Activated effector memory CD4-positive, alpha-beta T cell treated with Interleukin-2 at 50 U/mL for 16 hours (primary cell): ENCODE data around the gene LEFTY2.
"Not testable (repeated sequence)": the region's sequence is repeated elsewhere in the genome, so short reads cannot be mapped to it uniquely, and the experiment has no call there.

Source experiments
- DNase-seq: peaks from one replicate; pipeline ENCODE4 v3.0.0-alpha.2; 2020

Gene LEFTY2

DNA sequence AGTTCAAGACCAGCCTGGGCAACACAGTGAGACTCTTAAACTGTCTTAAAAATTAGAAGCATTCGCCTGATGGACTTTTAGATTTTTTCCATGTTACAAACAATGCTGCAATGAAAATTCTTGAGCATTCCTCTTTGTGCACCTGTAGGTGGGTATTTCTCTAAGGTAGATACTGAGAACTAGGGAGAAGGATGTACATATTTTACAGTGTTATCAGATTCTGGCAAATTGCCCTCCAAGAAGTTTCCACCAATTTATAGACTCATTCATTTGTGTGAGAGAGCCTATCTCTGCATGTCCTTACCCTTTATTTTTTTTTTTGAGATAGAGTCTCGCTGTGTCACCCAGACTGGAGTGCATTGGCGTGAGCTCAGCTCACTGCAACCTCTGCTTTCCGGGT, 12.3 kb upstream of the LEFTY2 start:
- DNase-seq = no peak

DNA sequence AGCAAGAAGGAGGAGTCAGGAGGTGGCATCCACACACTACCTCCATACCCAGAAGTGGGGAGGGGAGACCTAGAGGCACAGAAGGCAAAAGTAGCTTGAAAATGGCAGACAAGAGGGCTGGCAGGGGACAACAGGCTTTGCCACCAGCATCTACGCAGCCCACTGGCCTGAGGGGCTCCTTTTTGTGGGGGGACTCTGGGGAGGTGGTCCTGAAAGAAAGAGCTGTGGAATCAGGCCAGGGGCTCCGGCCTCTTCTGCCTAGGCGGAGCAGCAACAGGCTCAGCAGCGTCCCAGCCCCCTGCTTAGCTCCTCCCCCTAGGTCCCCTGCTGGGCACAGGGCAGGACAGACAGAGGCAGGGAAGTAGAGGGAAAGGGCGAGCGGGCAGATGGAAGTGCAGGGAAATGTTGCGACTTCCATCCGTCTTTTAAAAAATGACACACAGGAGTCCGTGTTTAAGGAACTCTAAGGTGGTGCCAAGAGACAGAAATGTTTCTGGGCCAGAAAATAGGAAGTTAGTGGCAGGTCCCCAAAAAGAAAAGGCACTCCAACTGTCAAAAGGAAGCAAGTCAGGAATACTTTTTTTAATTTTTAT, 10.0 kb upstream of the LEFTY2 start:
- DNase-seq = no peak

GRCh38 chr1:225949041-225949440, 8.0 kb upstream of the LEFTY2 start:
- DNase-seq = no peak

GRCh38 chr1:225946803-225947202, 5.8 kb upstream of the LEFTY2 start:
- no peak for DNase-seq

- DNase-seq = no peak
These were observed 5.1 kb upstream of the LEFTY2 start for GRCh38 chr1:225946082-225946620.

DNA sequence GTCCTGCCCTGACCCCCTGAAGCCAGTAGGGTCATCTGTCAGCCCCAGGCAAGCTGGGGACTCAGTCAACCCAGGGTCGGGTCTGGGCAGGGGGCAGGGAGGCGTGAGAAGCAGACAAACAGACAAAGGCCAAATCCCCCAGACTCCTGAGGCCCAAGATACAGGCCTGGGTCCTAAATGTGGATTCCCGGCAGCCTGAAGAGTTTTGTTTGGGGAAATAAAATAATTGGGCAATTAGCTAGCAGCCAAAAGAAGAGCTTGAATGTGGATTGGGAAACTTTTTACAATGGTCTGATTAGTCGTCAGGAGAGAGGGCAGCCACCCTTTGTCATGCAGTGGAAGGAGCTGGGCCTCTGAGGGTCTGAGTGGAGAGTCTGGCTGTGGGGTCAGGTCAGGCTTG, 4.5 kb upstream of the LEFTY2 start:
- no peak for DNase-seq

- no peak for DNase-seq
These were observed 3.9 kb upstream of the LEFTY2 start for GRCh38 chr1:225944951-225945350.

GRCh38 chr1:225944387-225944786, 3.4 kb upstream of the LEFTY2 start:
- DNase-seq = no peak

- DNase-seq = no peak
These were observed 2.6 kb upstream of the LEFTY2 start for GRCh38 chr1:225943582-225943981.

DNA sequence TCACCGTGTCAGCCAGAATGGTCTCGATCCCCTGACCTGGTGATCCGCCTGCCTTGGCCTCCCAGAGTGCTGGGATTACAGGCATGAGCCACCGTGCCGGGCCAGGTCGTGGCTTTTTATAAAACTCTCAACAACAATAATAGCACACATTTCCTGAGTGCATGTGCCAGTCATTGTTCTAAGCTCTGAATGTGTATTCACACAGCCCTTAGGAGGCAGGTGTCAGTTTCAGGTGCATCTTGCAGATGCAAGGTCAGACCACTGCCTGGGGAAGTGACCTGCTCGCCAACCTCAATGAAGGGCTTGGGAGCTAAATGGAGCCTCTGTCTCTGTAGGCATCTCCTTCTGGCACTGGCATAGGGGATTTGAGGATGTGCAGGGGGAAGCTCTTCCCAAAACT, 1.6 kb upstream of the LEFTY2 start:
- no peak for DNase-seq

DNA sequence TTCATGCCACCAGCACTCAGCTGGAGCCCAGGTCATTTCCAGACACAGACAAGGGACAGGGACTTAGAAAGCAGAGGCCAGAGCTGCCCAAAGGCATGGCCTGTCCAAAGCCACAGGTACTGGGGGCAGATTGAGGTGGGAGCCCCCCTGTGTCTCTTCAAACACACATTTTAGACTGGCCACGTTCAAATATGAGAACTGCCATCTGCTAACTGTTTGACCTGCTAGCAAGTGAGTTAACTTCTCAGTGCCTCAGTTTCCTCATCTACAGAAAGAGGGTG, 862 bp upstream of the LEFTY2 start:
- DNase-seq = no peak

DNA sequence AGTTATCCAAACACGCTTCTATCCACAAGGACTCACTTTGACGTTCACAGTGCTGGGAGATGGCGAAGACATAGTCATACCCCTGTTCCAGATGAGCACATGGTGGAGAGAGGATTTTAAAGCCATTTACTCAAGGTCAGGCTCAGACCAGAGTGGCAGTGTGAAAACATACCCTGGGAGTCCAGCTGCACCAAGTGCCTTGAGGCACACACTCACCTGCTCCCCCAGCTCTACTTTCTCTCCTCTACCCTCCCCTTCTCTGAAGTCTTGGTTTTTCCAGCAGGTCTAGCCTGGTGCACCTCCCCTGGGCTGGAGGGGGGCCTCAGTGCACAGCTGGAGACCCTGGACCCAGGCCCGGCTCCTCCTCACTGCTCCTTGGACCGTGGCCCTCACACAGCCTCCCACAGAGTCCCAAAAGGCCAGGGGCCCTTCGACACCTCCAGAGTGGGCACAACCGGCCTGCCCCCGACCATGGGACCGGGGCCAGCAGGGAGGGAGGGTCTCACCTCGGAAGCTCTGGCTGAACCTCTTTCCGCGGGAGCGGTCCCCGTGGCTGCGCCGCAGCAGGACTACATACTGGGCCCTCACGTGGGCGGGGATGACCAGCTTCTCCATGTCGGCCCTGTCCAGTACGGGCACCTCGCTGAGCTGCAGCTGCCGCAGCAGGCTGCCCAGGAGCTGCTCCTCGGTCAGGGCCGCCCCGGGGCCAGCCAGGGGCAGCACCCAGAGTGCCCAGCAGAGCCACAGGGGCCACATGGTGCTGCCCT, 452 bp downstream of the LEFTY2 start:
- no peak for DNase-seq

- not testable (repeated sequence) for DNase-seq
These were observed 1.1 kb downstream of the LEFTY2 start for GRCh38 chr1:225939939-225940310.

DNA sequence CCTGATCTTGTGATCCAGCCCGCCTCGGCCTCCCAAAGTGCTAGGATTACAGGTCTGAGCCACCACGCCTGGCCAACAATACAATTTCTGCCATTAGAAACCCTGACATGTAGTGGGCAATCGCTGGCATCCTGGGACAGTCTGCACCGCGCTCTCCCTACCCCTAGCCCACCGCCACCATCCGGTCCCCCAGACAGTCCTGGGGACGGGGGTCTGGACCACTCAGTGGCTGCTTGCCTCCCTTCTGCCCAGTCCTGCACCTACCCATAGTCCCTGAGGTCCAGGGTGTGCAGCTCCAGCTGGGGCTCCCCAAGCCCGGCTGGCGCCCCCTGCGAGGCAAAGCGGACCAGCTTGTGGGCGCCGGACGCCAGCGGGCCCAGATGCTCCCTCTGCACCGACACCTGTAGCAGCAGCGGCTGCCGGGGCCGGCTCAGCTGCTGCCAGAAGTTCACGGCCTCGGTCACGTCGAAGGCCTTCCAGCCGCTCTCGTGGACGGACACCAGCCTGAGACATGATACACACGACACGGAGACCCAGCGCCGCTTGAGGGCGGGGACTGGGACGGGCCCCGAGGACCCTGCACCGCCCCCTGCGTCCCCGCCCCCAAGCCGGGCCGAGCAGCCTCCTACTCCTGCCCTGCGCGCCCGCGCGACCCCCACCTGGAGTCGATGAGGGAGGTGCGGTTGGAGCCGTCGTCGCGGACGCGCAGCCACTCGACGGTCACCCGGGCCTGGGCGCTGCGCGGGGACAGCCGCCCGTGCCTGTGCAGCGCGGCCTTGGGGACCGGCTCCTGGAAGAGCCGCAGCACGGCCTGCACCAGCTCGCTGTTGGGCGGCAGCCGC, 1.7 kb downstream of the LEFTY2 start:
- not testable (repeated sequence) for DNase-seq

DNA sequence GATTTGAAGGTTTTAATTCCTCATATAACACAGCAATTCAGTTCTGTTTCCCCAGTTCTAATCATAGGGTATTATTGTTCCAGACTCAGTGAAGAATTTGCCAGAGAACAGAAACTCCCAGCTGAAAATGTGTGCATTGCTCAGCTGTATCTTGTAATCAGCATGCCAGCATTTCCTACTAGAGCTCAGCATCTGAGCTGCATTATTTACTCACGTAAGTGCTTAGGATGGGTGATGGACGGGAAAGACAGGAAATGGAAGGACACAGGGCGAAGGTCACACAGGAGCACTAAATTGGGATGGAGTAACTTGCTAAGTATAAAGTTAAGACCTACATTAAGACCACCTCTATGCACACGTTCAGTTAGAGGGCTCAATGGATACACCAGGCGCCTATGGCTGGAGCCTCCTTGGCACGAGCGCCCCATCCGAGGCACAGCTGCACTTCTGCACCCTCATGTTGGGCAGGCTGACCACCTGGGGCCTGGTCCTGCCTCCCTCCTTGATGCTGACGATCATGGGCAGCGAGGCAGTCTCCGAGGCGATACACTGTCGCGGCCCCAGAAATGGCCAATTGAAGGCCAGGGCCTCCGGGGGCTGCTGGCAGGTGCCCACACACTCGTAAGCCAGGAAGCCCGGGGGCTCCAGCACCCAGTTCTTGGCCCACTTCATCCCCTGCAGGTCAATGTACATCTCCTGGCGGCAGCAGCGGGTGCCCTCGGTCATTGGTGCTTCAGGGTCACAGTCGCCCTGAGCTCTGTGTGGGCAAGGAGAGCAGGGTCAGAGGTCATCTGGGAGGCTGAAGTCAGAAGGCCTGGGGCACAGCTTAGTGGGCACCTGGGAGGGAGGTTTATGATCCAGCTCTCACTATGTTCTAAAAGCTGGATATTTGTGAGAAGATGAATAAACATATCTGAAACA, 3.7 kb downstream of the LEFTY2 start:
- no peak for DNase-seq

DNA sequence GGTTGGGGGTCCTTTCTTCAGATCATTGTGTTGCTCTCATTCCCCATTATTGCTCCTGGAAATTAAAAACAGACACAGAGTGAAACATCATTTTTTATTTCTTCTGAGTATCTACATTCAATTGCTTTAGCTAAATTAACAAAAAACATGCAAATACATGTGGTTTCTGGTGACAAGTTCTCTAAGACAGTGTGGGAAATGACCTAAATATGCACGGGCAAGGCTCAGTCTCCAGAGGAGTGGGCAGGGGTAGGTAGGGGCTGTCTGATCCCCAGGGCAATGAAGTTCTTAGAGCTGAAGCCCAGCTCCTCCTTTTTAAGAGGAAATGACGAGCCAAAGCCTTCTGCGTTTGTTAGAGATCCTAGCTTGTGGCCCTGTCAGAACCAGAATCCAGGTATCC, 4.5 kb downstream of the LEFTY2 start:
- no peak for DNase-seq

GRCh38 chr1:225936086-225936485, 4.9 kb downstream of the LEFTY2 start:
- not testable (repeated sequence) for DNase-seq

DNA sequence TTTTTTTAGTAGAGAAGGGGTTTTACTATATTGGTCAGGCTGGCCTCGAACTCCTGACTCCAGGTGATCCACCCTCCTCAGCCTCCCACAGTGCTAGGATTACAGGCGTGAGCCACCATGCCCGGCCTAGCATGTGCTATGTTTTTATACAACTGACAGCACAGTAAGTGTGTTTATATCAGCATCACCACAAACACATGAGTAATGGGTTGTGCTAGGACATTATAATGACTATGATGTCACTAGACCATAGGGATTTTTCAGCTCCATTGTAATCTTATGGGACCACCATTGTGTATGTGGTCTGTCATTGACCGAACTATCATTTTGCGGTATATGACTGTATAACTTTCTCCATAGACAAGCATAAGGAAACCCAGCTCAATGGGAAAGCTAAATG, 6.3 kb downstream of the LEFTY2 start:
- no peak for DNase-seq

DNA sequence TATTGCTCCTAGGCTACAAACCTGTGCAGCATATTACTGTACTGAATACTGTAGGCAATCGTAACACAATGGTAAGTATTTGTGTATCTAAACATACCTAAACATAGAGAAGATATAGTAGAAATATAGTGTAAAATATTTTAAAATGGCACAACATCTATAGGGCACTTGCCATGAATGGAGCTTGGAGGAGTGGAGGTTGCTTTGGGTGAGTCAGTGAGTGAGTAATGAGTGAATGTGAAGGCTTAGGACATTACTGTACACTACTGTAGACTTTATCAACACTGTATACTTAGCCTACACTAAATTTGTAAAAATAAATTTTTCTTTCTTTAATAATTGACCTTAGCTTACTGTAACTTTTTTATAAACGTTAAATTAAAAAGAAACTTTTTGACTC, 7.9 kb downstream of the LEFTY2 start:
- no peak for DNase-seq

DNA sequence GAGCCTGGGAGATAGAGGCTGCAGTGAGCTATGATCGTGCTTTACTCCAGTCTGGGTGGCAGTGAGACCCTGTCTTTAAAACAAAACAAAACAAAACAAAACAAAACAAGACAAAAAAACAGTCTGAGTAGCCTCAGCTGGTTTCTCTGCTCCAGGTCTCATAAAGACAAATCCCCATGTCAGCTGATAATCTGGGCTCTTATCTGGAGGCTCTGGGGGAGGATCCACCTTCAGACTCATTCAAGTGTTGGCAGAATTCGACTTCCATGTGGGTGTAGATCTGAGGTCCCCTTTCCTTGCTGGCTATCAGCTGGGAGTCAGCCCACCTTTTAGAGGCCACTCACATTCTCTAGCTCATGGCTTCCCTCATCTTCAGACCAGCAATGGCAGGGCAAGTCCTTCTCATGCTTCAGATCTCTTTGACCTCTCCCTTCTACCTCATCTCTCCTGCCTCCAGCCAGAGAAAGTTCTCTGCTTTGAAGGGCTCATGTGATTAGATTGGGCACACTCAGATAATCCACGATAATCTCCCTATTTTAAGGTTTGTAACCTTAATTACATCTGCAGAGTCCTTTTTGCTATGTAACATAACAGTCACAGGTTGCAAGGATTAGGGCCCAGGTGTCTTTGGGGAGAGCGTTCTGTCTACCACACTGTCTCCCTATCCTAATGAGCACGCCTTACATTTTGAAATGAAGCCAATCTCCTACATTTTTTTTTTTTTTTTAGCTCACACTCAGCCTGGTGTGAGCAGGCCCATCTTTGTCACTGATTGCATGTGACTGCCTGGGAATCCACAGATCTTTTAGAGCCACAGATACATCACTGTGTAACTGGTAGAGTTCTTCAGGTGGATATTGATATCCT, 9.5 kb downstream of the LEFTY2 start:
- no peak for DNase-seq

GRCh38 chr1:225930566-225930965, 10.5 kb downstream of the LEFTY2 start:
- no peak for DNase-seq

DNA sequence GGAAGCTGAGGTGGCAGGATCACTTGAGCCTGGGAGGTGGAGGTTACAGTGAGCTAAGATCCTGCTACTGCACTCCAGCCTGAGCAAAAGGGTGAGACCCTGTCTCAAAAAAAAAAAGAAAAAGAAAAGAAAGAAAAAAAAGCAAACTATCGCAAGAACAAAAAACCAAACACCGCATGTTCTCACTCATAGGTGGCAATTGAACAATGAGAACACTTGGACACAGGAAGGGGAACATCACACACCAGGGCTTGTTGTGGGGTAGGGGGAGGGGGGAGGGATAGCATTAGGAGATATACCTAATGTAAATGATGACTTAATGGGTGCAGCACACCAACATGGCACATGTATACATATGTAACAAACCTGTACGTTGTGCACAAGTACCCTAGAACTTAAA, 11.6 kb downstream of the LEFTY2 start:
- DNase-seq = not testable (repeated sequence)
